Measurements from ENCODE around the gene PLXNA4.

The PLXNA4 gene

GRCh38 chr7:132075515-132075914, 500.8 kb downstream of the PLXNA4 start:
- DNase-seq: no peak

DNA sequence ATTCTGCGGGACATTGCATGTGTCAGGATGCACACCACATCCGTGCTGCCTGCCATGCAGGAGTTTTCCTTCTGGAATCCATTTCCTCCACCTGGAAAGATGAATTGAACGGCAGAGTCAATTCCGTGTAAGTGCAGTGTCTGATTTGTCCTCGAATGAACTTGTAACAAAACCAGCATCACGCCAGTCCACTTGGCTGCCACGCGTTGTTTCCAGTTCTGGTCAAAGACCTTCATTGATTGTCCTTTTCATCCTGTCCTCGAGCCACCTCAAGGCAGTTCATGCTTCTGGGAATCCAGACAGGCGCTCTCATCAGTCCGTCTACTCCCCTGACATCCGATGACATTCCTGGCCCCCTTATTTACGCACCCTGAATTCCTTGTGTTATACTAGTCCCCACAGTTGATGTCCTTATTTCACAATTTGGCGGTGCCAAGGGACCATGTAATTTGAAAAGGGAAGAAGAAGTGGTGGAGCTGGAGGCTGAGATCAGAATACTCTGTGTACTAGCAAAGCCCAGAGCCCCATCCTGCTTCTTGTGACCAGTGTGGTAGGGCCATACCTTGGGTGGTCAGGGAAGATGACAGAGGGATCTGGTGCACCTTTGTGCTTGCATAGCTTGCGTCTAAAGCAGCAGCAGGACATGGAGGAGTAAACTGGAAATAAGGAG, 502.2 kb downstream of the PLXNA4 start:
- no peak for DNase-seq
